KOPT-K1 (cell line): ENCODE measurements around the gene CHST8.

ENCODE experiments used
- H3K27ac ChIP-seq: fragments of 200-600 bp; sonication (generic); 2 replicates; pipeline ENCODE4 v1.5.1; 2016; ENCODE audit warnings: antibody characterized with exemption, mild to moderate bottlenecking, low read depth, low read length; ENCODE audit not compliant: poor library complexity, severe bottlenecking
- H3K36me3 ChIP-seq: fragments of 200-600 bp; sonication (generic); 2 replicates; pipeline ENCODE4 v1.5.1; 2017; ENCODE audit warnings: antibody characterized with exemption, mild to moderate bottlenecking, low read length, moderate library complexity; ENCODE audit not compliant: insufficient read depth
- H3K9me3 ChIP-seq: fragments of 200-600 bp; sonication (generic); 2 replicates; pipeline ENCODE4 v1.5.1; 2017; ENCODE audit warnings: antibody characterized with exemption, low read length, mild to moderate bottlenecking; ENCODE audit not compliant: insufficient read depth, poor library complexity, severe bottlenecking

CHST8 gene

GRCh38 chr19:33784432-33784831 is 162.7 kb downstream of the CHST8 start:
- no peaks in the 10 kb centered on the region for H3K36me3 ChIP-seq
- no peaks in the 10 kb centered on the region for H3K9me3 ChIP-seq
- no peak overlapping the region for H3K27ac ChIP-seq

DNA sequence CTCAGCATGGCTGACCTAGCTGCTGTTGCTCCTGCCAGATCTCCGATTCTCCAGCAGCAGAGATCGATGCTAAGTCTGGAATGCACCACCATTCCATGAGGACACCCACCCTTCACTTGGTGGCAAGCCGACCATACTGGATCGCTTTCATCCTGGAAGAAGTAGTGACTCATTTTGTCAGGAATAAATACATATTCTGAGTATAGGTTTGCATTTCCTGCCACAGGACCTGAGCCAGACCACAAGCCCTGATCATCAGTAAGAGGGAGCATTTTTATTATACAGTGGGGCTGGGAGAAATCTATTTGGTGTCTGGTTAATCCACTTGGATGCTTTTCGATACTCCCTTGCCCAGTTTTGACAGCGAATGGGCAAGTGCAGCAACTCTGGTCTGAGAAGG is 164.0 kb downstream of the CHST8 start:
- Histone ChIP-seq H3K27ac (no peak overlapping the region), H3K36me3 (no peaks in the 10 kb centered on the region), H3K9me3 (no peaks in the 10 kb centered on the region)

GRCh38 chr19:33788676-33789075 is 166.9 kb downstream of the CHST8 start:
- H3K36me3 ChIP-seq = no peaks in the 10 kb centered on the region
- H3K9me3 ChIP-seq = no peaks in the 10 kb centered on the region
- H3K27ac ChIP-seq = no peak overlapping the region

DNA sequence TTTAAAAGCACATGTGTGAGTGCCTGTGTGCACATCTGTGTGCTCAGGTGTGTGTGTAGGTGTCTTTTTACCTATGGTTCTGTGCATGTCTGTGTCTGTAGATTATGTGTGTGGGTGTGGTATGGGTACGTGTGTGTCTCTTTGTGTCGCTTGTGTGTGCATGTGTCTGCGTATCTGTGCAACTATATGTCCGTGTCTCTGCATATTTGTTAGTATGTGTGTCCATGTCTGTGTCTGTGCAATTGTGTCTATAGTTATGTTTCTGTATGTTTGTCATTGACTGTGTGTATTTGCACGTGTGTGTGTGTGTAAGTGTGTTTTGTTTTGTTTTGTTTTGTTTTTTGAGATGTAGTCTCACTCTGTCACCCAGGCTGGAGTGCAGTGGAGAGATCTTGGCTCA is 167.6 kb downstream of the CHST8 start:
- Histone ChIP-seq H3K27ac (no peak overlapping the region), H3K9me3 (no peaks in the 10 kb centered on the region), H3K36me3 (no peaks in the 10 kb centered on the region)

- H3K27ac ChIP-seq = no peak overlapping the region
- H3K36me3 ChIP-seq = no peaks in the 10 kb centered on the region
- no peaks in the 10 kb centered on the region for H3K9me3 ChIP-seq
These were observed 173.1 kb downstream of the CHST8 start for GRCh38 chr19:33794683-33795369.

- H3K27ac ChIP-seq = no peak overlapping the region
- H3K36me3 ChIP-seq = no peaks in the 10 kb centered on the region
These were observed 173.8 kb downstream of the CHST8 start for GRCh38 chr19:33795370-33796163.

DNA sequence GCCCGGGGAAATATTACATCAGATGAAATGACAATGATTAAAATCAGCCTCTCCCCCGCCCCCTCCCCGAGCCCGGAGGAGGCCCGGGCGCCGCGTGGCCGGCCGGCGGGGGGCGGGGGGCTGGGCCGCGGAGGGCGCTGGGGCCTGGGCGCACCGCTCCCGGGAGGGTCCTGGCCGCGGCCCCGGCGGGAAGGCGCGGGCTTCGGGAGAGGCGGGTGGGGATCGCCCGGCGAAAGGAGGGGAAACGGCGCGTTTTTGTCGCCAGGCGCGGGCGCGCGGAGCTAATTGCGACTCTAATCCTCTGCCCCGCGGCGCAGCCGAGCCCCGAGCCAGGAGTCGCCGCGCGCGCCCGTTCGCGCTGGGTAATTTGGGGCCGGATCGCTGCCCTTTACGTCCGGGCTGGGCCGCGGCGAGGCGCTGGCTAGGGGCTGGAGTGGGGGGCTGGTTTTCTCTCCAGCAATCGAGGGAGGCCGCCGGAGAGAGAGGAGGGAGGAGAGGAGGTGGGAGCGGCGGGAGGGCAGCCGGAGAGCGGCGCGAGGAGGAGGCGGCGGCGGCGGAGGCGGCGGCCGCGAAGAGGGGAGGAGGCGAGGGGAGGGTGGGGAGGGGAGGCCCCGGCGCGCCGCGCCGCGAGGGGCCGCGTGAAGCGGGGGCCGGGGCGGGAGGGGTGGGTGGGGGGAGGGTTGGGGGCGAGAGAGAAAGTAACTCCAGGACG is 174.6 kb downstream of the CHST8 start, which contains the start of gene KCTD15:
Gene KCTD15, plus strand, starts transcription at position 707 of the 712 bp plus-strand sequence. CDS start 3,585 bp downstream, outside the sequence.
- no peaks in the 10 kb centered on the region for H3K9me3 ChIP-seq
- no peak within 1 kb of the TSS for H3K27ac ChIP-seq
- H3K36me3 ChIP-seq = no peaks in the 10 kb centered on the region

More at GRCh38 chr19:33795370-33796163, 173.8 kb downstream of the CHST8 start:
- H3K9me3 ChIP-seq = no peaks in the 10 kb centered on the region

DNA sequence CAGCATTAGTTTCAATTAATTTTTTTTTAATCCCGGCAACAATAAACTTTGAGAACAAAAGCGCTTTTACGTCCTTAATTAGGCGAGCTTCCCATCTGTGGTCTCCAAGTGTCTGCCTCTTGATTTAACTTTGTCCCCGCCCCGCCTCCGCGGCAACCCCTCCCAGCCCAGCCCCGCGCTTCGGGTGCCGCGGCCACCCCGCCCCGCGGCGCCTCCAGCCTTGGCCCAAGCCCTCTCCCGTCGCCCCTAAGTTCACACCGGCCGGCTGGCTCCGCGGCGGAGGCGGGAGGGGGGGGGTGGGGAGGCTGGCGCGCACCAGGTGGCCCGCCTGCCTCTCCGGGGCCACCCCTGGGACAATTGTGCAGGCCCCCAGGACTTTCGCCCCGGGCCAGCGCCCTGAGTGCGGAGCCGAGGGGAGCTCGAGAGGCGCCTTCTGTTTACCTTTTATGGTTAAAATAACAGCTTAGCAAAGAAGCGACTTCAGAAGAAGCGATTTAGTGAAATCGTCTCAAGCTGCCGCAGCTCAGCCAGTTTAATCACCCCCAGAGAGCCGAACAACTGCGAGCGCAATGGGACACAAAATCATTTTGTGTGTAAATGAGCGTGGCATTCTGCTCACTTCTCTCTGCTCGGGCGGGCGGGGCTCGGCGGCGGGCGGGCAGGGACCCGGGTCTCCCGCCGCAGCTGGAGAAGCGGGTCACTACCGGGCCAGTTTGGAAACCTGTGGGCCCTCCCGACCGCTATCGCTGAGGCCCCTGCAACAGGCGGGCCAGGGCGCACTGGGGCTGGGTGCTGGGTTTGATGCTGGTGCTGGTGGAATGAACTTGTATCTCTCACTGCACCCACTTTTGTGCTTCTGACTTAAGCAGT is 176.3 kb downstream of the CHST8 start:
- no peaks in the 10 kb centered on the region for H3K36me3 ChIP-seq
- H3K9me3 ChIP-seq = no peaks in the 10 kb centered on the region
- no peak overlapping the region for H3K27ac ChIP-seq

- H3K36me3 ChIP-seq = no peaks in the 10 kb centered on the region
- H3K27ac ChIP-seq = no peak overlapping the region
- H3K9me3 ChIP-seq = no peaks in the 10 kb centered on the region
These were observed 176.9 kb downstream of the CHST8 start for GRCh38 chr19:33798681-33799111.

DNA sequence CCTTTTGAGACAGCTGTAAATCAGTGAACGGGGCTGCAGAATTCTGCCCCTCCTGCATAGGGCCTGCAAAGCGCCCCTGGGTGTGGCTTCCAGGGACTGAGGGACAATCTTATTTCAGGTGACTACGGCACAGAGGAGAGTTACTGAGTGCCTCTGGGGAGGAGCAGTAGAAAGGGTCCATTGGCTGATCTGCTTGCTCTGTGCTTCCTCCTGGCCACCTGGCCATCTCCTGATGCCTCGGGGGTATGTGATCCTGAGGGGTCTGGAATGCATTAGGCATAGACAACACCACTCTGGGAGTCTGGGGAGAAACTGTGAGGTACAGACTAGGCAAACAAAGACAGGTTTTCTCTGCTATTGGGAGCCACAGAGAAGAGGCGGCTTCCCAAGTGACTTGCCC is 177.7 kb downstream of the CHST8 start:
- no peak overlapping the region for H3K27ac ChIP-seq

DNA sequence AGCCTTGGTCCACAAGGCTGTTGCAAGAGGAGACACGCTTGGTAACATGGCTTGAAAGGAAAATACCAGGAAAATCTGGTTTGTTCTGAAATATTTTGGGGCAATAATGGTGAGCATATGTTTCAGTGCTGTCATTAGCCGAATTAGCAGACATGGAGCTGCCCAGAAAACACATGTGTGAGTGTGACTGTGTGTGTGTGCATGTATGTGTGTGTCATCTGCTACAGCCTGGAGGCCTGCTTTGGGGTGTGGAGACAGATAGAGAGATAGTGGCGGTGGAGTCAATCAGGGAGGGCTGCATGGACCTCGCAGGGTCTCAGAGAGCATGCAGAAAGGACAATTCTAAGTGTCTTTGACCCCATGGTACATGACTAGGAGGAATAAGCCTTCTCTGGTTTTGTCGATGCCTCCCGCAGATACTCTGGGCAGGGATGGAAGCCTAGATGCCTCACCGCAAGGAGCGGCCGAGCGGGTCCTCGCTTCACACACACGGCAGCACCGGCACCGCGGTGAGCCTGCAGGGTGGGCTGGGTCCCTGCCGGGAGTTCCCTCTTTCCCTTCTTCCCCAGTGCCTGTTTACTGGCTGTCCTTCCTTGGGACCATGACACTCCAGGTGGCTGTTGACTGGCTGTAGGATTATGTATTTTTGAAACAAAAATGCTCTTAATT is 178.4 kb downstream of the CHST8 start:
- no peak overlapping the region for H3K27ac ChIP-seq
- no peaks in the 10 kb centered on the region for H3K36me3 ChIP-seq
- H3K9me3 ChIP-seq = no peaks in the 10 kb centered on the region

More for the DNA sequence above, 177.7 kb downstream of the CHST8 start:
- Histone ChIP-seq H3K9me3 (no peaks in the 10 kb centered on the region), H3K36me3 (no peaks in the 10 kb centered on the region)

DNA sequence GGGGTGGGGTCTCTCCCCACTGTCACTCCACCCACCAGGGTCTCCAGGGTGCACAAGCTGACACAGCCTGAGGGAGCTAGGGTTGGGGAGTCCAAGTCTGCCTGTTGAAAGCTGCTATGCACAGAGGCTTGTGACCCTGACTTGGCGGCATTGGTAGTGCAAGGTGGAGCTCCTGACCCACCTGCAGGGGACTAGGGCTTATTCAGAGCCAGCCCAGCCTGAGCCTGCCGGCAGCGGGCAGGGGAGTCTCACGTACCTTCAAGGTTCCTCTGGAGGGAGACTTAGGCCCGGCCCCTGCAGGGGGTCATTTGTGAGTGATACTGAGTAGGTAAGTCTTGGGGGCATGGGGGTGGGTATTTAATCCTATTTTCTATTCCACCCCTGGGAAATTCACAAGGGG is 179.7 kb downstream of the CHST8 start:
- no peaks in the 10 kb centered on the region for H3K36me3 ChIP-seq
- no peak overlapping the region for H3K27ac ChIP-seq
- no peaks in the 10 kb centered on the region for H3K9me3 ChIP-seq

DNA sequence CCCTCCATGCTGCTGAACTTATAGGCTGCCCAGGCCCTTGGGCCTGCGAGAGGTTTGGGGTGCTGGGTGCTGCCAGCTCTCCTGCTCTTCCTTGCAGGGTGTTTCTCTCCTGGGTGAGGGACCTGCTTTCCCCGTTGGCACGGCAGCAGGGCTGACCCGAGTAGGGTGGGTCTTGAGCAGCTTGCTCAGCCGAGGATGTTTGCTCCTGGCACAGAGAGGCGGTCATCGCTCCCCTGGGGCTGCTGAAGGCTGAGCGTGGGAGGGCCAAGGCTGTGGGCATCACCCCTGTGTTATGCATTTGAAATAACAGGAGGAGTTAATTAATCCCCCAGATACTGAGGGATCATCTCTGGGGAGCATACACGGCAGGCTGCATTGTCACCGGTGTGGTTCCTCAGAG is 180.2 kb downstream of the CHST8 start:
- Histone ChIP-seq H3K36me3 (no peaks in the 10 kb centered on the region), H3K27ac (no peak overlapping the region)

GRCh38 chr19:33802801-33803200 is 181.0 kb downstream of the CHST8 start:
- no peaks in the 10 kb centered on the region for H3K36me3 ChIP-seq
- no peaks in the 10 kb centered on the region for H3K9me3 ChIP-seq
- H3K27ac ChIP-seq = no peak overlapping the region

More for the DNA sequence above, 180.2 kb downstream of the CHST8 start:
- no peaks in the 10 kb centered on the region for H3K9me3 ChIP-seq
